H1 (cell line): ENCODE data around the gene GNB5. TPM values are rescaled to one million over a fixed set of nuclear protein-coding genes. Genes with fewer than 3 reads are reported as not detected.

Experiments
- ASH2L ChIP-seq: fragments of 200-600, 300-600 bp; sonication (generic); IDR thresholded peaks from one replicate; pipeline ENCODE4 v1.7.1; 2017; ENCODE audit warnings: low read length
- CHD2 ChIP-seq: IDR thresholded peaks from 2 replicates; pipeline ENCODE4 v1.6.1; 2012; ENCODE audit warnings: low read length, improper control_type of control experiment
- HDAC2 ChIP-seq, 2 experiments: fragments of 300-600 bp in 1 of 2; sonication (generic) in 1 of 2; IDR thresholded peaks; 2 replicates each; pipeline ENCODE4 v1.6.1; 2011 to 2012; ENCODE audit warnings: low read depth in 2 of 2, low read length in 2 of 2, mild to moderate bottlenecking in 2 of 2, moderate library complexity in 2 of 2, borderline replicate concordance in 1 of 2, inconsistent platforms in 1 of 2
- NRF1 ChIP-seq: IDR thresholded peaks from 2 replicates; pipeline ENCODE4 v1.6.1; 2011; ENCODE audit warnings: mild to moderate bottlenecking, low read depth, low read length, improper control_type of control experiment
- polyA plus RNA-seq, 7 experiments: library from polyadenylated mRNA; depleted of rRNA in 3 of 7; stranded (reverse) in 5 of 7; unstranded in 2 of 7; fragments of >200 nt in 5 of 7; fragments of 200-250 nt in 2 of 7; gene quantifications; 1 replicate in 5 of 7; 2 replicates in 1 of 7; 4 replicates in 1 of 7; pipeline versions ENCODE4 v1.2.1 to v1.2.3, GENCODE V29; 2011 to 2013; ENCODE audit warnings: missing spikeins in 2 of 7, mixed read lengths in 2 of 7
- total RNA-seq: library from RNA; stranded (reverse); fragmentation: NEBNext Ultra II Directional; extraction: Animal tissue kit (Norgen Biotek cat#: 25700); gene quantifications from 2 replicates; pipeline ENCODE4 v1.2.1, GENCODE V29; 2021
- TF ChIP-seq, protein P1 (sequence below): fragments of 300-600 bp; sonication (generic); IDR thresholded peaks from 2 replicates; pipeline ENCODE4 v1.7.1; 2012; ENCODE audit warnings: low read length, moderate library complexity, mild to moderate bottlenecking, inconsistent platforms; ENCODE audit not compliant: insufficient replicate concordance

The GNB5 gene
- total and polyA plus RNA-seq, 2 of the 8 experiments (the other 6 are each of a cell fraction or from before 2014, with no cell fraction given): 21.7 to 42.5 TPM

DNA sequence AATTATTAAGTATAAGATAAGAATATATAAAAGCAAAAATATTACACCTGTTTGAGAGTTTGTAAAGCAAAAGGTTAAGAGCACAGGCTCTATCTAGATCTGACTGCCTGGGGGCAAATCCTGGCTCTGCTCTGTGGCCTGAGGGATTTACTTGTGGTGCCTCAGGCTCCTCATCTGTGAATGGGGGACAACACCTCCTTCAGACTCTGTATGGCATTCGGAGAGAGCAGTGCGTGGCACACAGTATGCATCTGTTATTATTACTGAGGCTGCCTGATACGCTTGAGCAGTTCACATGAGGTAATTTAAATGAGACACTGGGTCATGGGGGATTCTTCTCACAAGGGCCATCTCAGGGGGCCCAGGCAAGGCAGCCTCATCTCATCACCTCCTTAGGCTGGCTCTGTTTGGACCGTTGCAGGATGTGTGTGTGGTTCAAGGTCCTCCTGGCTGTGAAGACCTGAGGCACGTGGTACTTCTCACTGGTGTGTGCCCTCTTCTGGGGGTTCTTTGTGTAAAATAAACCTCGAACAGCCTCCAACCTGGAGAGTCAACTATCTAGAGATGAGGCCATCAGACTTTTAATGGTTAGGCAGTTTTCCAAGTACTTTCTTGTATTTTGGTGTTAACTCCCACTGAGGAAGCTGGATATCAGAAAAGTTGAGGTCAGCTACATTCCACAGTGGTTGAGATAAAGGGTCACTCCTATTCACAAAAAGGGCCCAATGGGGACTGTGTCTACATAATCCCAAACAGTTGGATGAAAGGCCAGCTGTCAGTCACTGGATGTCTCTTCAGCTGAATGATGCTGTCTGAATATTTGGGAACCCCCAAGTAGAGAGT is 9.0 kb downstream of the GNB5 start (continued):
- TF ChIP-seq, protein P1, sequence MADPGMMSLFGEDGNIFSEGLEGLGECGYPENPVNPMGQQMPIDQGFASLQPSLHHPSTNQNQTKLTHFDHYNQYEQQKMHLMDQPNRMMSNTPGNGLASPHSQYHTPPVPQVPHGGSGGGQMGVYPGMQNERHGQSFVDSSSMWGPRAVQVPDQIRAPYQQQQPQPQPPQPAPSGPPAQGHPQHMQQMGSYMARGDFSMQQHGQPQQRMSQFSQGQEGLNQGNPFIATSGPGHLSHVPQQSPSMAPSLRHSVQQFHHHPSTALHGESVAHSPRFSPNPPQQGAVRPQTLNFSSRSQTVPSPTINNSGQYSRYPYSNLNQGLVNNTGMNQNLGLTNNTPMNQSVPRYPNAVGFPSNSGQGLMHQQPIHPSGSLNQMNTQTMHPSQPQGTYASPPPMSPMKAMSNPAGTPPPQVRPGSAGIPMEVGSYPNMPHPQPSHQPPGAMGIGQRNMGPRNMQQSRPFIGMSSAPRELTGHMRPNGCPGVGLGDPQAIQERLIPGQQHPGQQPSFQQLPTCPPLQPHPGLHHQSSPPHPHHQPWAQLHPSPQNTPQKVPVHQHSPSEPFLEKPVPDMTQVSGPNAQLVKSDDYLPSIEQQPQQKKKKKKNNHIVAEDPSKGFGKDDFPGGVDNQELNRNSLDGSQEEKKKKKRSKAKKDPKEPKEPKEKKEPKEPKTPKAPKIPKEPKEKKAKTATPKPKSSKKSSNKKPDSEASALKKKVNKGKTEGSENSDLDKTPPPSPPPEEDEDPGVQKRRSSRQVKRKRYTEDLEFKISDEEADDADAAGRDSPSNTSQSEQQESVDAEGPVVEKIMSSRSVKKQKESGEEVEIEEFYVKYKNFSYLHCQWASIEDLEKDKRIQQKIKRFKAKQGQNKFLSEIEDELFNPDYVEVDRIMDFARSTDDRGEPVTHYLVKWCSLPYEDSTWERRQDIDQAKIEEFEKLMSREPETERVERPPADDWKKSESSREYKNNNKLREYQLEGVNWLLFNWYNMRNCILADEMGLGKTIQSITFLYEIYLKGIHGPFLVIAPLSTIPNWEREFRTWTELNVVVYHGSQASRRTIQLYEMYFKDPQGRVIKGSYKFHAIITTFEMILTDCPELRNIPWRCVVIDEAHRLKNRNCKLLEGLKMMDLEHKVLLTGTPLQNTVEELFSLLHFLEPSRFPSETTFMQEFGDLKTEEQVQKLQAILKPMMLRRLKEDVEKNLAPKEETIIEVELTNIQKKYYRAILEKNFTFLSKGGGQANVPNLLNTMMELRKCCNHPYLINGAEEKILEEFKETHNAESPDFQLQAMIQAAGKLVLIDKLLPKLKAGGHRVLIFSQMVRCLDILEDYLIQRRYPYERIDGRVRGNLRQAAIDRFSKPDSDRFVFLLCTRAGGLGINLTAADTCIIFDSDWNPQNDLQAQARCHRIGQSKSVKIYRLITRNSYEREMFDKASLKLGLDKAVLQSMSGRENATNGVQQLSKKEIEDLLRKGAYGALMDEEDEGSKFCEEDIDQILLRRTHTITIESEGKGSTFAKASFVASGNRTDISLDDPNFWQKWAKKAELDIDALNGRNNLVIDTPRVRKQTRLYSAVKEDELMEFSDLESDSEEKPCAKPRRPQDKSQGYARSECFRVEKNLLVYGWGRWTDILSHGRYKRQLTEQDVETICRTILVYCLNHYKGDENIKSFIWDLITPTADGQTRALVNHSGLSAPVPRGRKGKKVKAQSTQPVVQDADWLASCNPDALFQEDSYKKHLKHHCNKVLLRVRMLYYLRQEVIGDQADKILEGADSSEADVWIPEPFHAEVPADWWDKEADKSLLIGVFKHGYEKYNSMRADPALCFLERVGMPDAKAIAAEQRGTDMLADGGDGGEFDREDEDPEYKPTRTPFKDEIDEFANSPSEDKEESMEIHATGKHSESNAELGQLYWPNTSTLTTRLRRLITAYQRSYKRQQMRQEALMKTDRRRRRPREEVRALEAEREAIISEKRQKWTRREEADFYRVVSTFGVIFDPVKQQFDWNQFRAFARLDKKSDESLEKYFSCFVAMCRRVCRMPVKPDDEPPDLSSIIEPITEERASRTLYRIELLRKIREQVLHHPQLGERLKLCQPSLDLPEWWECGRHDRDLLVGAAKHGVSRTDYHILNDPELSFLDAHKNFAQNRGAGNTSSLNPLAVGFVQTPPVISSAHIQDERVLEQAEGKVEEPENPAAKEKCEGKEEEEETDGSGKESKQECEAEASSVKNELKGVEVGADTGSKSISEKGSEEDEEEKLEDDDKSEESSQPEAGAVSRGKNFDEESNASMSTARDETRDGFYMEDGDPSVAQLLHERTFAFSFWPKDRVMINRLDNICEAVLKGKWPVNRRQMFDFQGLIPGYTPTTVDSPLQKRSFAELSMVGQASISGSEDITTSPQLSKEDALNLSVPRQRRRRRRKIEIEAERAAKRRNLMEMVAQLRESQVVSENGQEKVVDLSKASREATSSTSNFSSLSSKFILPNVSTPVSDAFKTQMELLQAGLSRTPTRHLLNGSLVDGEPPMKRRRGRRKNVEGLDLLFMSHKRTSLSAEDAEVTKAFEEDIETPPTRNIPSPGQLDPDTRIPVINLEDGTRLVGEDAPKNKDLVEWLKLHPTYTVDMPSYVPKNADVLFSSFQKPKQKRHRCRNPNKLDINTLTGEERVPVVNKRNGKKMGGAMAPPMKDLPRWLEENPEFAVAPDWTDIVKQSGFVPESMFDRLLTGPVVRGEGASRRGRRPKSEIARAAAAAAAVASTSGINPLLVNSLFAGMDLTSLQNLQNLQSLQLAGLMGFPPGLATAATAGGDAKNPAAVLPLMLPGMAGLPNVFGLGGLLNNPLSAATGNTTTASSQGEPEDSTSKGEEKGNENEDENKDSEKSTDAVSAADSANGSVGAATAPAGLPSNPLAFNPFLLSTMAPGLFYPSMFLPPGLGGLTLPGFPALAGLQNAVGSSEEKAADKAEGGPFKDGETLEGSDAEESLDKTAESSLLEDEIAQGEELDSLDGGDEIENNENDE: no peak
- TF ChIP-seq NRF1: no peak
- no peak for TF ChIP-seq ASH2L
- no peak for TF ChIP-seq CHD2
- TF ChIP-seq HDAC2 (IDR thresholded peaks at IDR 0.05; ENCODE audit: borderline replicate concordance in 1 of 2, low read depth in 2 of 2, low read length in 2 of 2): no peak
